Activated CD8-positive, alpha-beta memory T cell treated with anti-CD3 and anti-CD28 coated beads, Interleukin-2, amount 50 U/mL, for 4 hours (primary cell): ENCODE measurements around the gene SPATS2L.

Source experiments
- DNase-seq: peaks from one replicate; pipeline ENCODE4 v3.0.0-alpha.2; 2020

The SPATS2L gene

GRCh38 chr2:200525882-200526651 is 219.6 kb downstream of the SPATS2L start, which contains the start of gene SGO2:
TSS of gene SGO2 (plus strand) at chr2:200526207. CDS start at chr2:200532976, 6,769 bp downstream.
- DNase-seq, result peak; percentile 96

GRCh38 chr2:200528228-200528627 is 221.7 kb downstream of the SPATS2L start:
- no peak for DNase-seq
